ENCODE results near the gene GJD4. TPM values are rescaled to one million over a fixed set of nuclear protein-coding genes. Genes with fewer than 3 reads are reported as not detected.
A peak's percentile ranks its signal among the peaks of the same experiment; 100 is the strongest.

The GJD4 gene
- polyA plus RNA-seq, 1 donor from 2014 or later, result not detected

DNA sequence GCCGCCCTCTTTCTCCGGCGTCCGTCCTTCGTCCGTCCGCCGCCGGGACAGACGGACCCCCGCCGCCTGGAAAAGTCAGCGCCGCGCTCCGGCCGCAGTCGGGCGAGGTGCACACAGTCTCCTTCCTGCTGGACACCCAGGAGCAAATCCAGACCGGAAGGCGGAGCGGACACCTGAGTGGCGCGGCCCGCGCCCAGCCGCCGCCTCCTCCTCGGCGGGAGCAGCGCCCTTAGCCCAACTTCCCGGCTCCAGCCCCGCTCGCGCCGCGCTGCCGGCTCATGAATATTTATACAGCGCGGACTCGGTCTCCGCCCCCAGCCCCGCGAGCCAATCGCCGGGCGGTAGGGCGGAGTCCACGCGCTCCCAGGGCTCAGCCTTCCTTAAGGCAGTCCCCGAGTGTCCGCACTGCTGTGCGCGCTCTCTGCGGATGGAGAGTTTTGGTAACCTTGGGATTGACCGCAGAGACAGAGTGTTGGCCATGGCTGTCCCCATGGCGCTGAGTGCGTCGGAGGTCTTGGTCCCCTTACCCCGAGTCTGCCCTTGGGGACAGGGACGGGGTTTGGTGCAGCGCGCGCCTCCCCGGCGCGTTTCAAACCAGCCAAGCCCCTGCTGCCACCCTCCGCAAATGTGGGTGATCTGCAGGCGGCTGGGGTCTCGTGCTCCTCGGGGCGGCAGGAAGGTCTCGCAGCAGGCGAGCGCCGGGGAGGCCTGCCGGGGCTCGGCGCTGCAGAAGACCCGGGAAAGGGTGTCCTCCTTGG lies 37.1 kb downstream of the GJD4 start, which contains the start of gene FZD8:
Gene FZD8, minus strand, starts transcription at position 262 of the 758 bp plus-strand sequence. CDS start 867 bp downstream, outside the sequence.
- Histone ChIP-seq H3K9me3 (ENCODE audit: low read length) (no peaks in the 10 kb centered on the region), H2AFZ (ENCODE audit: low read depth, low read length) (no peak within 1 kb of the TSS), H3K27ac (ENCODE audit: low read length) (no peak within 1 kb of the TSS), H4K20me1 (ENCODE audit: insufficient read depth) (no peaks in the 10 kb centered on the region), H3K4me3 (ENCODE audit: low read length) (peak within 1 kb of the TSS; percentile 88), H3K9me2 (ENCODE audit: insufficient read depth, low read length) (no peaks in the 10 kb centered on the region), H3K36me3 (ENCODE audit: insufficient read depth, low read length) (no peaks in the 10 kb centered on the region), H3F3A (ENCODE audit: insufficient read depth, low read length, poor library complexity, severe bottlenecking) (peaks cover 5% of the 10 kb centered on the region), H3K9ac (ENCODE audit: low read length) (peak within 1 kb of the TSS; percentile 53), H3K79me2 (replicated peaks; ENCODE audit: insufficient read depth, low read length) (peaks cover 4% of the 10 kb centered on the region), H3K27me3 (ENCODE audit: insufficient read depth, low read depth, low read length) (peaks cover 18% of the 10 kb centered on the region), H3K4me2 (ENCODE audit: low read length) (peak within 1 kb of the TSS; percentile 90)
- TF ChIP-seq SMC3 (conservative IDR thresholded peaks at IDR 0.05; ENCODE audit: poor library complexity) (peak; percentile 75), POLR2AphosphoS5 (IDR thresholded peaks at IDR 0.05) (peak; percentile 33), RAD21 (conservative IDR thresholded peaks at IDR 0.05) (peak; percentile 73), MXI1 (conservative IDR thresholded peaks at IDR 0.05; ENCODE audit: poor library complexity, severe bottlenecking) (peak; percentile 58), EP300 (conservative IDR thresholded peaks at IDR 0.05; ENCODE audit: poor library complexity, severe bottlenecking) (no peak), EZH2 (IDR thresholded peaks at IDR 0.05; ENCODE audit: borderline replicate concordance, insufficient read depth, low read length, poor library complexity, severe bottlenecking) (no peak), TAF1 (IDR thresholded peaks at IDR 0.05; ENCODE audit: low read depth) (no peak)
- TF ChIP-seq, protein P1, sequence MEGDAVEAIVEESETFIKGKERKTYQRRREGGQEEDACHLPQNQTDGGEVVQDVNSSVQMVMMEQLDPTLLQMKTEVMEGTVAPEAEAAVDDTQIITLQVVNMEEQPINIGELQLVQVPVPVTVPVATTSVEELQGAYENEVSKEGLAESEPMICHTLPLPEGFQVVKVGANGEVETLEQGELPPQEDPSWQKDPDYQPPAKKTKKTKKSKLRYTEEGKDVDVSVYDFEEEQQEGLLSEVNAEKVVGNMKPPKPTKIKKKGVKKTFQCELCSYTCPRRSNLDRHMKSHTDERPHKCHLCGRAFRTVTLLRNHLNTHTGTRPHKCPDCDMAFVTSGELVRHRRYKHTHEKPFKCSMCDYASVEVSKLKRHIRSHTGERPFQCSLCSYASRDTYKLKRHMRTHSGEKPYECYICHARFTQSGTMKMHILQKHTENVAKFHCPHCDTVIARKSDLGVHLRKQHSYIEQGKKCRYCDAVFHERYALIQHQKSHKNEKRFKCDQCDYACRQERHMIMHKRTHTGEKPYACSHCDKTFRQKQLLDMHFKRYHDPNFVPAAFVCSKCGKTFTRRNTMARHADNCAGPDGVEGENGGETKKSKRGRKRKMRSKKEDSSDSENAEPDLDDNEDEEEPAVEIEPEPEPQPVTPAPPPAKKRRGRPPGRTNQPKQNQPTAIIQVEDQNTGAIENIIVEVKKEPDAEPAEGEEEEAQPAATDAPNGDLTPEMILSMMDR (IDR thresholded peaks at IDR 0.05; ENCODE audit: poor library complexity, severe bottlenecking), result peak; percentile 81
- TF ChIP-seq, protein P2, sequence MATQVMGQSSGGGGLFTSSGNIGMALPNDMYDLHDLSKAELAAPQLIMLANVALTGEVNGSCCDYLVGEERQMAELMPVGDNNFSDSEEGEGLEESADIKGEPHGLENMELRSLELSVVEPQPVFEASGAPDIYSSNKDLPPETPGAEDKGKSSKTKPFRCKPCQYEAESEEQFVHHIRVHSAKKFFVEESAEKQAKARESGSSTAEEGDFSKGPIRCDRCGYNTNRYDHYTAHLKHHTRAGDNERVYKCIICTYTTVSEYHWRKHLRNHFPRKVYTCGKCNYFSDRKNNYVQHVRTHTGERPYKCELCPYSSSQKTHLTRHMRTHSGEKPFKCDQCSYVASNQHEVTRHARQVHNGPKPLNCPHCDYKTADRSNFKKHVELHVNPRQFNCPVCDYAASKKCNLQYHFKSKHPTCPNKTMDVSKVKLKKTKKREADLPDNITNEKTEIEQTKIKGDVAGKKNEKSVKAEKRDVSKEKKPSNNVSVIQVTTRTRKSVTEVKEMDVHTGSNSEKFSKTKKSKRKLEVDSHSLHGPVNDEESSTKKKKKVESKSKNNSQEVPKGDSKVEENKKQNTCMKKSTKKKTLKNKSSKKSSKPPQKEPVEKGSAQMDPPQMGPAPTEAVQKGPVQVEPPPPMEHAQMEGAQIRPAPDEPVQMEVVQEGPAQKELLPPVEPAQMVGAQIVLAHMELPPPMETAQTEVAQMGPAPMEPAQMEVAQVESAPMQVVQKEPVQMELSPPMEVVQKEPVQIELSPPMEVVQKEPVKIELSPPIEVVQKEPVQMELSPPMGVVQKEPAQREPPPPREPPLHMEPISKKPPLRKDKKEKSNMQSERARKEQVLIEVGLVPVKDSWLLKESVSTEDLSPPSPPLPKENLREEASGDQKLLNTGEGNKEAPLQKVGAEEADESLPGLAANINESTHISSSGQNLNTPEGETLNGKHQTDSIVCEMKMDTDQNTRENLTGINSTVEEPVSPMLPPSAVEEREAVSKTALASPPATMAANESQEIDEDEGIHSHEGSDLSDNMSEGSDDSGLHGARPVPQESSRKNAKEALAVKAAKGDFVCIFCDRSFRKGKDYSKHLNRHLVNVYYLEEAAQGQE (IDR thresholded peaks at IDR 0.05; ENCODE audit: borderline replicate concordance), result no peak

DNA sequence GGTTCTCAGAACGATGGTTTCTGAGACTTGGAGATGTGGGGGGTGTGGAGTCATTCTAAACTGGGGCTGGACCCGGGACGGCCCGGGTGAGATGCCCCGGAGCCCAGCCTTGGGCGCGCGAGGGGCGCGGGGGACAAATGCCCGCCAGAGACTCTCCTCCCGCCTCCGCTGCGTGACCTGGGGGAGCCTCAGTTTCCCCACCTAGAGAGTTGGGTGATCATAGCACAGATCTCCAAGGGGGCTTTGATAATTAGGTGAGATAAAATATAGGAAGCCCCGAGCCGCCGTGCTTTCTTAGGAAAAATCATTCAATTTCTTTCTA lies 37.6 kb downstream of the GJD4 start:
- no peak overlapping the region for H2AFZ ChIP-seq (ENCODE audit: low read depth, low read length)
- peaks cover 4% of the 10 kb centered on the region for H3K79me2 ChIP-seq (replicated peaks; ENCODE audit: insufficient read depth, low read length)
- H3K27me3 ChIP-seq (ENCODE audit: insufficient read depth, low read depth, low read length), result peaks cover 18% of the 10 kb centered on the region
- peak overlapping the region; percentile 90 for H3K4me2 ChIP-seq (ENCODE audit: low read length)
- H3F3A ChIP-seq (ENCODE audit: insufficient read depth, low read length, poor library complexity, severe bottlenecking), result no peaks in the 10 kb centered on the region
- no peaks in the 10 kb centered on the region for H3K36me3 ChIP-seq (ENCODE audit: insufficient read depth, low read length)
- no peaks in the 10 kb centered on the region for H3K9me2 ChIP-seq (ENCODE audit: insufficient read depth, low read length)
- no peak overlapping the region for H3K27ac ChIP-seq (ENCODE audit: low read length)
- H4K20me1 ChIP-seq (ENCODE audit: insufficient read depth), result no peaks in the 10 kb centered on the region
- H3K9ac ChIP-seq (ENCODE audit: low read length), result peak overlapping the region; percentile 38
- peak overlapping the region; percentile 88 for H3K4me3 ChIP-seq (ENCODE audit: low read length)
- peak; percentile 17 for TF ChIP-seq SMC3 (conservative IDR thresholded peaks at IDR 0.05; ENCODE audit: poor library complexity)
- no peak for TF ChIP-seq POLR2AphosphoS5 (IDR thresholded peaks at IDR 0.05)
- H3K9me3 ChIP-seq (ENCODE audit: low read length), result no peaks in the 10 kb centered on the region

Data from neural cell (in vitro differentiated cells).